ENCODE data around the gene SPSB2. TPM values are rescaled to one million over a fixed set of nuclear protein-coding genes. Genes with fewer than 3 reads are reported as not detected.
A peak's percentile ranks its signal among the peaks of the same experiment; 100 is the strongest.

SPSB2 gene
- total RNA-seq, 2 experiments from 2014 or later = 1.7 to 2.2 TPM

GRCh38 chr12:6851153-6851920, 21.8 kb downstream of the SPSB2 start, which contains the start of gene CDCA3:
CDCA3 (minus strand) TSS chr12:6851286; CDS start chr12:6850952, 334 bp downstream.
- H3K9me3 Mint-ChIP-seq (ENCODE audit: low read depth) = no peaks in the 10 kb centered on the region
- H3K4me1 Mint-ChIP-seq = peaks cover 21% of the 10 kb centered on the region
- ChIA-PET CTCF (interaction anchor here (0.5 to 4.0 kb wide), 33 partner anchors 10 to 312 kb away, joined by 3 to 51 read pairs (median 4); partner anchors contain the start of genes COPS7A, MLF2, SPSB2 and TPI1), POLR2A (interaction anchor here (0.6 to 4.2 kb wide), 19 partner anchors 10 to 381 kb away, joined by 3 to 65 read pairs (median 3); partner anchors contain the start of genes C12orf57, CD4, COPS7A and GAPDH)
- peak; percentile 60 for ATAC-seq
- peak within 1 kb of the TSS; percentile 99 for H3K27ac Mint-ChIP-seq
- H3K27me3 Mint-ChIP-seq = no peaks in the 10 kb centered on the region
- DNase-seq = peak; percentile 97
- H3K36me3 Mint-ChIP-seq (ENCODE audit: low read depth) = peaks cover 50% of the 10 kb centered on the region
- peak within 1 kb of the TSS; percentile 93 for H3K4me3 Mint-ChIP-seq
- intact Hi-C loops (cut with DNase I, micrococcal nuclease) = loop anchor here (1.0 to 5.0 kb wide), 3 partner anchors 22 to 294 kb away; partner anchors contain the start of genes IFFO1 (in 1 of the 2) and SPSB2 (in 1 of the 2)

- H3K9me3 Mint-ChIP-seq (ENCODE audit: low read depth) = no peaks in the 10 kb centered on the region
Observed at GRCh38 chr12:6850796-6851152, 22.3 kb downstream of the SPSB2 start.

GRCh38 chr12:6849976-6850560, 23.0 kb downstream of the SPSB2 start:
- Mint-ChIP-seq H3K27me3 (no peaks in the 10 kb centered on the region), H3K36me3 (ENCODE audit: low read depth) (peaks cover 47% of the 10 kb centered on the region), H3K4me1 (peaks cover 21% of the 10 kb centered on the region), H3K4me3 (peak overlapping the region; percentile 93), H3K27ac (peak overlapping the region; percentile 99), H3K9me3 (ENCODE audit: low read depth) (no peaks in the 10 kb centered on the region)
- CTCF ChIA-PET = interaction anchor here (0.6 to 3.0 kb wide), 8 partner anchors 9 to 286 kb away, joined by 3 to 27 read pairs (median 6); no protein-coding TSS in a partner anchor
- POLR2A ChIA-PET = no interaction called here
- DNase-seq (no peak), ATAC-seq (no peak)
- intact Hi-C loops (cut with DNase I, micrococcal nuclease) = loop anchor here (5.0 kb wide), 2 partner anchors 87 to 293 kb away; partner anchors contain the start of gene IFFO1 (in 1 of the 2)

More at GRCh38 chr12:6850796-6851152, 22.3 kb downstream of the SPSB2 start:
- H3K36me3 Mint-ChIP-seq (ENCODE audit: low read depth) = peaks cover 50% of the 10 kb centered on the region
- peak overlapping the region; percentile 93 for H3K4me3 Mint-ChIP-seq
- H3K4me1 Mint-ChIP-seq = peaks cover 21% of the 10 kb centered on the region
- ChIA-PET CTCF (interaction anchor here (0.5 to 4.0 kb wide), 23 partner anchors 10 to 312 kb away, joined by 3 to 51 read pairs (median 4); partner anchors contain the start of genes COPS7A, SPSB2, TPI1 and ZNF384), POLR2A (interaction anchor here (0.9 to 4.2 kb wide), 8 partner anchors 10 to 317 kb away, joined by 3 to 65 read pairs (median 19); partner anchors contain the start of genes C12orf57, CD4, GAPDH and RNU7-1)
- peak overlapping the region; percentile 99 for H3K27ac Mint-ChIP-seq
- H3K27me3 Mint-ChIP-seq = no peaks in the 10 kb centered on the region
- intact Hi-C loops (cut with DNase I, micrococcal nuclease) = loop anchor here (1.0 to 5.0 kb wide), 3 partner anchors 23 to 293 kb away; partner anchors contain the start of genes IFFO1 (in 1 of the 2) and SPSB2 (in 1 of the 2)
- ATAC-seq = no peak
- no peak for DNase-seq

GRCh38 chr12:6849427-6849826, 23.7 kb downstream of the SPSB2 start:
- DNase-seq (no peak), ATAC-seq (no peak)
- H3K36me3 Mint-ChIP-seq (ENCODE audit: low read depth) = peaks cover 45% of the 10 kb centered on the region
- H3K27ac Mint-ChIP-seq = peak overlapping the region; percentile 61
- POLR2A ChIA-PET = no interaction called here
- H3K9me3 Mint-ChIP-seq (ENCODE audit: low read depth) = no peaks in the 10 kb centered on the region
- H3K4me1 Mint-ChIP-seq = peaks cover 21% of the 10 kb centered on the region
- no peaks in the 10 kb centered on the region for H3K27me3 Mint-ChIP-seq
- intact Hi-C loops (cut with DNase I, micrococcal nuclease) = no loop called here
- H3K4me3 Mint-ChIP-seq = peak overlapping the region; percentile 93
- CTCF ChIA-PET = interaction anchor here (0.6 to 3.0 kb wide), 6 partner anchors 14 to 159 kb away, joined by 3 to 27 read pairs (median 6); partner anchors contain the start of genes MLF2 and P3H3

GRCh38 chr12:6847676-6848075, 25.4 kb downstream of the SPSB2 start:
- POLR2A ChIA-PET = no interaction called here

GRCh38 chr12:6846316-6846869, 26.7 kb downstream of the SPSB2 start:
- intact Hi-C loops (cut with DNase I, micrococcal nuclease) = no loop called here
- no peaks in the 10 kb centered on the region for H3K9me3 Mint-ChIP-seq (ENCODE audit: low read depth)
- POLR2A ChIA-PET = no interaction called here

More at GRCh38 chr12:6847676-6848075, 25.4 kb downstream of the SPSB2 start:
- Mint-ChIP-seq H3K9me3 (ENCODE audit: low read depth) (no peaks in the 10 kb centered on the region), H3K4me1 (peaks cover 7% of the 10 kb centered on the region), H3K4me3 (no peak overlapping the region), H3K27me3 (no peaks in the 10 kb centered on the region), H3K36me3 (ENCODE audit: low read depth) (peaks cover 37% of the 10 kb centered on the region), H3K27ac (peak overlapping the region; percentile 66)
- DNase-seq (no peak), ATAC-seq (no peak)
- intact Hi-C loops (cut with DNase I, micrococcal nuclease) = no loop called here
- CTCF ChIA-PET = interaction anchor here (0.7 to 2.7 kb wide), 3 partner anchors 11 to 93 kb away, joined by 3 to 11 read pairs (median 8); partner anchors contain the start of gene MLF2

GRCh38 chr12:6845395-6845794, 27.7 kb downstream of the SPSB2 start:
- no peak overlapping the region for H3K27ac Mint-ChIP-seq
- ChIA-PET POLR2A (interaction anchor here (1.3 to 2.1 kb wide), 2 partner anchors 8 to 12 kb away, joined by 3 to 6 read pairs; no protein-coding TSS in a partner anchor), CTCF (interaction anchor here (1.4 to 1.8 kb wide), 3 partner anchors 9 to 108 kb away, joined by 3 to 10 read pairs (median 7); no protein-coding TSS in a partner anchor)
- H3K9me3 Mint-ChIP-seq (ENCODE audit: low read depth) = no peaks in the 10 kb centered on the region
- H3K4me3 Mint-ChIP-seq = no peak overlapping the region
- intact Hi-C loops (cut with DNase I, micrococcal nuclease) = no loop called here
- peaks cover 33% of the 10 kb centered on the region for H3K36me3 Mint-ChIP-seq (ENCODE audit: low read depth)
- no peak for DNase-seq
- no peaks in the 10 kb centered on the region for H3K27me3 Mint-ChIP-seq
- peaks cover 5% of the 10 kb centered on the region for H3K4me1 Mint-ChIP-seq
- no peak for ATAC-seq

More at GRCh38 chr12:6846316-6846869, 26.7 kb downstream of the SPSB2 start:
- H3K27ac Mint-ChIP-seq = no peak overlapping the region
- H3K36me3 Mint-ChIP-seq (ENCODE audit: low read depth) = peaks cover 37% of the 10 kb centered on the region
- no peak overlapping the region for H3K4me3 Mint-ChIP-seq
- CTCF ChIA-PET = interaction anchor here (1.0 kb wide), 1 partner anchor 18 kb away, joined by 3 read pairs; no protein-coding TSS in a partner anchor
- H3K4me1 Mint-ChIP-seq = peaks cover 7% of the 10 kb centered on the region
- DNase-seq (no peak), ATAC-seq (no peak)
- no peaks in the 10 kb centered on the region for H3K27me3 Mint-ChIP-seq

- H3K27ac Mint-ChIP-seq = no peak overlapping the region
- peaks cover 17% of the 10 kb centered on the region for H3K36me3 Mint-ChIP-seq (ENCODE audit: low read depth)
- no peaks in the 10 kb centered on the region for H3K27me3 Mint-ChIP-seq
- no peak overlapping the region for H3K4me3 Mint-ChIP-seq
- ChIA-PET POLR2A (interaction anchor here (0.6 to 2.1 kb wide), 2 partner anchors 10 to 26 kb away, joined by 3 to 6 read pairs; no protein-coding TSS in a partner anchor), CTCF (interaction anchor here (0.5 to 1.8 kb wide), 5 partner anchors 9 to 82 kb away, joined by 3 to 10 read pairs (median 3); partner anchors contain the start of gene P3H3)
- H3K4me1 Mint-ChIP-seq = no peaks in the 10 kb centered on the region
- no peak for DNase-seq
- intact Hi-C loops (cut with DNase I, micrococcal nuclease) = no loop called here
- no peaks in the 10 kb centered on the region for H3K9me3 Mint-ChIP-seq (ENCODE audit: low read depth)
- peak; percentile 21 for ATAC-seq
Observed at GRCh38 chr12:6843118-6843902, 29.8 kb downstream of the SPSB2 start.

GRCh38 chr12:6842075-6842474, 31.0 kb downstream of the SPSB2 start:
- POLR2A ChIA-PET = interaction anchor here (2.4 kb wide), 1 partner anchor 11 kb away, joined by 6 read pairs; the partner anchor contains the start of gene USP5
- no peak overlapping the region for H3K4me3 Mint-ChIP-seq

More at GRCh38 chr12:6842075-6842474, 31.0 kb downstream of the SPSB2 start:
- DNase-seq = no peak
- Mint-ChIP-seq H3K27me3 (no peaks in the 10 kb centered on the region), H3K4me1 (no peaks in the 10 kb centered on the region), H3K36me3 (ENCODE audit: low read depth) (peaks cover 8% of the 10 kb centered on the region), H3K27ac (no peak overlapping the region), H3K9me3 (ENCODE audit: low read depth) (no peaks in the 10 kb centered on the region)
- ATAC-seq = no peak
- intact Hi-C loops (cut with DNase I, micrococcal nuclease) = no loop called here
- CTCF ChIA-PET = interaction anchor here (0.6 to 1.4 kb wide), 4 partner anchors 8 to 236 kb away, joined by 3 to 4 read pairs (median 4); no protein-coding TSS in a partner anchor

Measured in activated CD4-positive, alpha-beta T cell treated with anti-CD3 and anti-CD28 coated beads for 36 hours (primary cell).